ENCODE measurements around the gene LRCH2. TPM values are rescaled to one million over a fixed set of nuclear protein-coding genes. Genes with fewer than 3 reads are reported as not detected.

LRCH2 gene
- total RNA-seq, 4 donors from 2014 or later = 0.11 to 3.8 (median 0.45) TPM

DNA sequence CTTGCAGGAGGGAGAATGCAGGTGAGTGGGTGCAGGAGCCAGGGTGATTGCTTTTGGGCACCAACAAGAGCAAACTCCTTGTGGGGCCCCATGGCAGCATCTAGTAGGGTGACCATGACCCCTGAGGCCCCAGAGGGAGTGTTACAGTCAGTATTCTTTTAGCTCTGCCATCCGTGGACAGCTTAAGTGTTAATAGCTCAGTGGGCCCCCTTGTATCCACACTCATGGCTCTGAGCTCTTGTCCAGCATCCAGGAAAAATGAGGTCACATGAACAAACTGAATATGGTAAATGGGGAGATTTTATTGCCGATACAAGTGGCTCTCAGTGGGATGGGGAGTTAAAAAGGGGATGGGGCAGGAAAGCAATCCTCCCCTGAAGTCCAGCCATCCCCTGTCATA, 27.3 kb upstream of the LRCH2 start:
- H3K27me3 ChIP-seq = no peaks in the 10 kb centered on the region
- no peak overlapping the region for H3K27ac ChIP-seq
- no peak for DNase-seq
- no peak for TF ChIP-seq POLR2A (IDR thresholded peaks at IDR 0.05)
- TF ChIP-seq CTCF (IDR thresholded peaks at IDR 0.05) = no peak
- no peak overlapping the region for H3K4me3 ChIP-seq
- no peaks in the 10 kb centered on the region for H3K9me3 ChIP-seq
- 56 to 60% methylated on average over 1 to 2 of the region's 2 CpGs for WGBS, 2 donors
- intact Hi-C loops (cut with DNase I) = no loop called here
- no peaks in the 10 kb centered on the region for H3K4me1 ChIP-seq
- H3K36me3 ChIP-seq = no peaks in the 10 kb centered on the region

GRCh38 chrX:115260330-115260729, 26.4 kb upstream of the LRCH2 start:
- DNase-seq = no peak
- Histone ChIP-seq H3K27ac (no peak overlapping the region), H3K4me3 (no peak overlapping the region), H3K27me3 (no peaks in the 10 kb centered on the region), H3K4me1 (no peaks in the 10 kb centered on the region), H3K9me3 (no peaks in the 10 kb centered on the region), H3K36me3 (no peaks in the 10 kb centered on the region)
- intact Hi-C loops (cut with DNase I) = no loop called here
- WGBS, 2 donors = 93% methylated on average over 3 of the region's 3 CpGs; no CpG with 5 or more reads in 1 of the 2 donors
- TF ChIP-seq CTCF (IDR thresholded peaks at IDR 0.05) (no peak), POLR2A (IDR thresholded peaks at IDR 0.05) (no peak)

- intact Hi-C loops (cut with DNase I) = no loop called here
- Histone ChIP-seq H3K36me3 (no peaks in the 10 kb centered on the region), H3K27ac (no peak overlapping the region), H3K9me3 (no peaks in the 10 kb centered on the region), H3K27me3 (no peaks in the 10 kb centered on the region), H3K4me3 (no peak overlapping the region), H3K4me1 (no peaks in the 10 kb centered on the region)
- 33 to 54% methylated on average over 1 to 3 of the region's 3 CpGs for WGBS, 2 donors
- no peak for DNase-seq
- TF ChIP-seq CTCF (IDR thresholded peaks at IDR 0.05) = no peak
- no peak for TF ChIP-seq POLR2A (IDR thresholded peaks at IDR 0.05)
These were observed 25.5 kb upstream of the LRCH2 start for GRCh38 chrX:115259238-115259875.

DNA sequence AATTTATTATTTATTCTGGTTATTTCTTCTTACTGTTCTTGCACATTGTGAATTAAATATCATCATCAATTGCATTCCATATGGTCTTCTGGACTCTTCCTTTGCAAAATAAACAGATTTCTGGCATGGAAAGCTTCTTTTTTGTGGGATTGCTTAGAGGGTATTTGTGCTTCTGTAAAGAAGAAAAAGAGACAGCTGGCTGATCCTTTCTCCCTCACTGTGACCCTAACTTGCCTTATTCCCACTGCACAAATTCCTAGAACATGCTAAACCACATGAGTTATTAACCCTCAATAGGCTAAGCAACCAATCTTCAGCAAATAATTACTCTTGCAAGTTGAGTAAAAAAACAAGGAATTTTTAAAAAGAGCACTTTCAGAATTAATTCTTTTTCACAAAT, 23.8 kb upstream of the LRCH2 start:
- Histone ChIP-seq H3K9me3 (no peaks in the 10 kb centered on the region), H3K36me3 (no peaks in the 10 kb centered on the region), H3K27ac (no peak overlapping the region), H3K27me3 (no peaks in the 10 kb centered on the region), H3K4me3 (no peak overlapping the region), H3K4me1 (no peaks in the 10 kb centered on the region)
- intact Hi-C loops (cut with DNase I) = no loop called here
- no peak for TF ChIP-seq POLR2A (IDR thresholded peaks at IDR 0.05)
- no peak for TF ChIP-seq CTCF (IDR thresholded peaks at IDR 0.05)
- DNase-seq = no peak

DNA sequence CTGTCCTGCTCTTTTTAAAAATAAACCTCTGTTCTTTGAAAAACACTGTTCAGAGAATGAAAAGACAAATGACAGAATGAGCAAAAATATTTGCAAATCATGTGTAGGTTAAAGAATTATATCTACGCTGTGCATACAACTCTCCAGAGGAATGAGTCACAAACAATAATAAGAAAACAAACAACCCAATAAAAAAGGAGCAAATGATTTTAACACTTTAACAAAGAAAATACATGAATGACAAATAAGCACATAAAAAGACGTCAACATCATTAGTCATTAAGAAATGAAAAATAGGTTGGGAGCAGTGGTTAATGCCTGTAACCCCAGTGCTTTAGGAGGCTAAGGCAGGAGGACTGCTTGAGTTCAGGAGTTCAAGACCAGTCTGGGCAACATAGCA, 21.1 kb upstream of the LRCH2 start:
- WGBS, 2 donors = 40 to 67% methylated on average over 2 of the region's 2 CpGs
- no peaks in the 10 kb centered on the region for H3K36me3 ChIP-seq
- no peak for TF ChIP-seq POLR2A (IDR thresholded peaks at IDR 0.05)
- H3K4me1 ChIP-seq = no peaks in the 10 kb centered on the region
- intact Hi-C loops (cut with DNase I) = no loop called here
- H3K4me3 ChIP-seq = no peak overlapping the region
- no peaks in the 10 kb centered on the region for H3K27me3 ChIP-seq
- DNase-seq = no peak
- H3K27ac ChIP-seq = no peak overlapping the region
- no peaks in the 10 kb centered on the region for H3K9me3 ChIP-seq

All from esophagus squamous epithelium (tissue), 5 donors.